Mesendoderm (in vitro differentiated cells): ENCODE measurements around the gene ZNF530.
A peak's percentile ranks its signal among the peaks of the same experiment; 100 is the strongest.

ENCODE experiments used
- DNase-seq: peaks from one replicate; pipeline ENCODE4 v3.0.0; 2013
- H2AK5ac ChIP-seq: 2 replicates; pipeline ENCODE4 v1.6.1; 2013; ENCODE audit warnings: low read length, inconsistent platforms
- H2BK120ac ChIP-seq: 2 replicates; pipeline ENCODE4 v1.6.1; 2013; ENCODE audit warnings: low read depth, mild to moderate bottlenecking, low read length, moderate library complexity, mixed read lengths
- H2BK15ac ChIP-seq: replicated peaks from 2 replicates; pipeline ENCODE4 v1.6.1; 2013; ENCODE audit warnings: low read depth, mild to moderate bottlenecking, moderate library complexity
- H2BK5ac ChIP-seq: 2 replicates; pipeline ENCODE4 v1.6.1; 2013; ENCODE audit warnings: low read length, inconsistent platforms
- H3K18ac ChIP-seq: 2 replicates; pipeline ENCODE4 v1.6.1; 2013; ENCODE audit warnings: mild to moderate bottlenecking, low read length, mixed read lengths
- H3K23ac ChIP-seq: one replicate; pipeline ENCODE4 v1.6.1; 2013; ENCODE audit warnings: low read length
- H3K27ac ChIP-seq: 2 replicates; pipeline ENCODE4 v1.5.1; 2013; ENCODE audit warnings: low read depth, mild to moderate bottlenecking, inconsistent platforms, low read length, moderate library complexity
- H3K27me3 ChIP-seq: 2 replicates; pipeline ENCODE4 v1.6.1; 2013; ENCODE audit warnings: low read length, control low read depth, mild to moderate bottlenecking, inconsistent platforms; ENCODE audit not compliant: insufficient read depth, poor library complexity
- H3K36me3 ChIP-seq: 2 replicates; pipeline ENCODE4 v1.6.1; 2013; ENCODE audit warnings: low read length, inconsistent platforms; ENCODE audit not compliant: control insufficient read depth, insufficient read depth
- H3K4ac ChIP-seq: one replicate; pipeline ENCODE4 v1.6.1; 2013; ENCODE audit warnings: low read depth, mild to moderate bottlenecking, low read length, moderate library complexity
- H3K4me1 ChIP-seq: 2 replicates; pipeline ENCODE4 v1.6.1; 2013; ENCODE audit warnings: low read depth, low read length, inconsistent platforms; ENCODE audit not compliant: control insufficient read depth
- H3K4me2 ChIP-seq: 2 replicates; pipeline ENCODE4 v1.6.1; 2013; ENCODE audit warnings: low read length
- H3K4me3 ChIP-seq: 2 replicates; pipeline ENCODE4 v1.5.1; 2013; ENCODE audit warnings: mild to moderate bottlenecking, low read length
- H3K56ac ChIP-seq: one replicate; pipeline ENCODE4 v1.6.1; 2013; ENCODE audit warnings: low read length
- H3K79me1 ChIP-seq: 2 replicates; pipeline ENCODE4 v1.6.1; 2013; ENCODE audit warnings: low read length, inconsistent platforms
- H3K79me2 ChIP-seq: 2 replicates; pipeline ENCODE4 v1.6.1; 2013; ENCODE audit warnings: mild to moderate bottlenecking, low read length; ENCODE audit not compliant: control insufficient read depth, insufficient read depth
- H3K9ac ChIP-seq: 2 replicates; pipeline ENCODE4 v1.6.1; 2013; ENCODE audit warnings: low read length, inconsistent platforms
- H4K5ac ChIP-seq: one replicate; pipeline ENCODE4 v1.6.1; 2013; ENCODE audit warnings: low read length
- H4K8ac ChIP-seq: one replicate; pipeline ENCODE4 v1.6.1; 2013; ENCODE audit warnings: low read depth, mild to moderate bottlenecking, control low read depth, low read length, moderate library complexity
- WGBS: extraction: QIAGEN DNeasy Blood & Tissue Kit; methylation state at CpG from one replicate; pipeline ENCODE4 v1.1.7; 2013; ENCODE audit warnings: low lambda C conversion rate, missing lambda C conversion rate; ENCODE audit not compliant: insufficient coverage; ENCODE audit errors: extremely low coverage; 5-methylcytosine and 5-hydroxymethylcytosine counted together

ZNF530 gene

DNA sequence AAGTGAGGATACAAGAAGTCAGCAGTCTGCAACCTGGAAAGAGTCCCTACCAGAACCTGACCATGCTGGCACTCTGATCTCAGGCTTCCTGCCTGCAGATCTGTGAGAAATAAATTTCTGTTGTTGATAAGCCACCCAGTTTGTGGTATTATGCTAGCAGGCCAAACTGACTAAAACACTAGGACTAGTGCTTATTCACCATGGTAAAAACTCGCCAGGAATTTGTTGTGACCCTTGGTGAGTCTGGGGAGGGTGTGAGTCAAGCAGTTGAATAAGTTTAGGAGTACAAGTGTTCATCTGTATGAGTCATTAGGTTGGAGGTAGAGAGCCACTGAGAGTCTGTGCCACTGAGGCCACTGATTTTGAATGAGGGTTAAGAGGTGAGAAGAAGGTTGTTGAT lies 12.2 kb upstream of the ZNF530 start:
- H3K4me1 ChIP-seq = no peaks in the 10 kb centered on the region
- no peak overlapping the region for H2BK15ac ChIP-seq
- H3K4me3 ChIP-seq = no peak overlapping the region
- no peak overlapping the region for H3K4me2 ChIP-seq
- no peak for DNase-seq
- H3K23ac ChIP-seq = no peak overlapping the region
- no peak overlapping the region for H3K18ac ChIP-seq
- H3K9ac ChIP-seq = no peak overlapping the region
- H4K5ac ChIP-seq = no peak overlapping the region
- peaks cover 26% of the 10 kb centered on the region for H3K79me1 ChIP-seq
- WGBS = no CpG with 5 or more reads among the region's 1 CpG
- H3K4ac ChIP-seq = no peak overlapping the region
- no peak overlapping the region for H4K8ac ChIP-seq
- H2AK5ac ChIP-seq = no peak overlapping the region
- H2BK5ac ChIP-seq = no peak overlapping the region
- no peaks in the 10 kb centered on the region for H3K27me3 ChIP-seq
- H3K79me2 ChIP-seq = peaks cover 15% of the 10 kb centered on the region
- no peak overlapping the region for H2BK120ac ChIP-seq
- H3K56ac ChIP-seq = no peak overlapping the region
- peaks cover 18% of the 10 kb centered on the region for H3K36me3 ChIP-seq
- H3K27ac ChIP-seq = no peak overlapping the region

DNA sequence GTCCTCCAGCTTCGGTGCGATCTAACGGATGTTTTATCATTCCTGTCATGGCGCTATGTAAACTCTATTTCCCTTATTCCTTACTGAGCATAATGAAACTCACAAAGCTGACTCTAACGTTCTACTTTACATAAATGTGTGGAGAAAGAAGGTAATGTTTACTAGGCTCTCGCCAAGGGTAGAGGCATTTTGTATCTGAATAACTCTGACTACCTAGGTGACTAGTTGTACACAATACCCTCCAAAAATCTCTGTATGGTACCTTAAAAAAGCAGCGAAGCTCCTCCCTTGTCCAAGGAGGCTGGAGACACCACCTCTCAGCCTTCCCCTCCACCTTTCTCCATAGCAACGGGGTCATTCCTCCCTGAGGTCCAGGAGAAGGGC lies 316 bp upstream of the ZNF530 start:
- no peaks in the 10 kb centered on the region for H3K36me3 ChIP-seq
- no peak overlapping the region for H3K9ac ChIP-seq
- H2BK120ac ChIP-seq = no peak overlapping the region
- no peak overlapping the region for H3K27ac ChIP-seq
- no peak overlapping the region for H3K56ac ChIP-seq
- no CpG with 5 or more reads among the region's 8 CpGs for WGBS
- no peak overlapping the region for H3K23ac ChIP-seq
- peaks cover 10% of the 10 kb centered on the region for H3K79me1 ChIP-seq
- H2BK15ac ChIP-seq = no peak overlapping the region
- no peak overlapping the region for H2AK5ac ChIP-seq
- H4K5ac ChIP-seq = no peak overlapping the region
- H3K79me2 ChIP-seq = no peaks in the 10 kb centered on the region
- H3K27me3 ChIP-seq = no peaks in the 10 kb centered on the region
- peaks cover 2% of the 10 kb centered on the region for H3K4me1 ChIP-seq
- H3K4ac ChIP-seq = no peak overlapping the region
- no peak overlapping the region for H2BK5ac ChIP-seq
- no peak overlapping the region for H4K8ac ChIP-seq
- DNase-seq = no peak
- no peak overlapping the region for H3K4me3 ChIP-seq
- no peak overlapping the region for H3K4me2 ChIP-seq
- no peak overlapping the region for H3K18ac ChIP-seq

DNA sequence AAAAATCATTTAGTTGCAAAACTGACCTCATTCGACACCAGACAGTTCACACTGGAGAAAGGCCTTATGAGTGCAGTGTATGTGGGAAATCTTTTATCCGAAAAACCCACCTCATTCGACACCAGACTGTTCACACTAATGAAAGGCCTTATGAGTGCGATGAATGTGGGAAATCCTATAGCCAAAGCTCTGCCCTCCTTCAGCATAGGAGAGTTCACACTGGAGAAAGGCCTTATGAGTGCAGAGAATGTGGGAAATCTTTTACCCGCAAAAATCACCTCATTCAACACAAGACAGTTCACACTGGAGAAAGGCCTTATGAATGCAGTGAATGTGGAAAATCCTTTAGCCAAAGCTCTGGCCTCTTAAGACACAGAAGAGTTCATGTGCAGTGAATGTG lies 7.2 kb downstream of the ZNF530 start:
- Histone ChIP-seq H3K4me3 (no peak overlapping the region), H3K18ac (no peak overlapping the region), H3K4ac (no peak overlapping the region), H3K27me3 (no peaks in the 10 kb centered on the region), H3K79me2 (no peaks in the 10 kb centered on the region), H3K4me1 (no peaks in the 10 kb centered on the region), H3K79me1 (peaks cover 3% of the 10 kb centered on the region), H3K56ac (no peak overlapping the region), H3K9ac (no peak overlapping the region), H3K23ac (no peak overlapping the region), H4K8ac (no peak overlapping the region), H2BK15ac (no peak overlapping the region), H2BK5ac (no peak overlapping the region), H3K4me2 (no peak overlapping the region), H2BK120ac (no peak overlapping the region), H4K5ac (no peak overlapping the region), H2AK5ac (no peak overlapping the region), H3K36me3 (peaks cover 7% of the 10 kb centered on the region), H3K27ac (no peak overlapping the region)
- DNase-seq = no peak
- no CpG with 5 or more reads among the region's 5 CpGs for WGBS

DNA sequence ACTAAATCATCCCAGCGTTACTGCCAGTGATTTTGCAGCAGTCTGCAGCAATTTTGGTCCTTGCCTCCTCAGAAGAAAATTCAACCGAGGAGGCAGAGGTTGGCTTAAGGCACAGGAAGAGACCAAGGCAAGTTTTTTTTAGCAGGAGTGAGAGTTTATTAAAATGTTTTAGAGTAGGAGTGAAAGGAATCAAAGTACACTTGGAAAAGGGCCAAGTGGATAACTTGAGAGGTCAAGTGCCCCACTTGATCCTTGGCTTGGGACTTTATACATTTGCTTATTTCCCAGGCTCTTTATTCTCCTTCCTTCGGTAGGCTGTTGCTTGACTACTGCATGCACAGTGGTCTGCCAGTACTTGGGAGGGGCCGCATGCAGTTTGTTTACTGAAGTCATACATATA lies 11.4 kb downstream of the ZNF530 start:
- no peak overlapping the region for H3K4me2 ChIP-seq
- H3K4ac ChIP-seq = no peak overlapping the region
- H3K36me3 ChIP-seq = peaks cover 11% of the 10 kb centered on the region
- no peak overlapping the region for H3K27ac ChIP-seq
- H4K8ac ChIP-seq = no peak overlapping the region
- H3K9ac ChIP-seq = no peak overlapping the region
- no peak overlapping the region for H3K56ac ChIP-seq
- H4K5ac ChIP-seq = no peak overlapping the region
- no peak overlapping the region for H3K4me3 ChIP-seq
- H3K79me1 ChIP-seq = peaks cover 14% of the 10 kb centered on the region
- H2BK15ac ChIP-seq = no peak overlapping the region
- H3K23ac ChIP-seq = no peak overlapping the region
- H2BK120ac ChIP-seq = no peak overlapping the region
- peaks cover 20% of the 10 kb centered on the region for H3K79me2 ChIP-seq
- no peaks in the 10 kb centered on the region for H3K27me3 ChIP-seq
- H2AK5ac ChIP-seq = no peak overlapping the region
- H3K4me1 ChIP-seq = peaks cover 2% of the 10 kb centered on the region
- no peak overlapping the region for H3K18ac ChIP-seq
- no CpG with 5 or more reads among the region's 4 CpGs for WGBS
- DNase-seq = no peak
- no peak overlapping the region for H2BK5ac ChIP-seq

DNA sequence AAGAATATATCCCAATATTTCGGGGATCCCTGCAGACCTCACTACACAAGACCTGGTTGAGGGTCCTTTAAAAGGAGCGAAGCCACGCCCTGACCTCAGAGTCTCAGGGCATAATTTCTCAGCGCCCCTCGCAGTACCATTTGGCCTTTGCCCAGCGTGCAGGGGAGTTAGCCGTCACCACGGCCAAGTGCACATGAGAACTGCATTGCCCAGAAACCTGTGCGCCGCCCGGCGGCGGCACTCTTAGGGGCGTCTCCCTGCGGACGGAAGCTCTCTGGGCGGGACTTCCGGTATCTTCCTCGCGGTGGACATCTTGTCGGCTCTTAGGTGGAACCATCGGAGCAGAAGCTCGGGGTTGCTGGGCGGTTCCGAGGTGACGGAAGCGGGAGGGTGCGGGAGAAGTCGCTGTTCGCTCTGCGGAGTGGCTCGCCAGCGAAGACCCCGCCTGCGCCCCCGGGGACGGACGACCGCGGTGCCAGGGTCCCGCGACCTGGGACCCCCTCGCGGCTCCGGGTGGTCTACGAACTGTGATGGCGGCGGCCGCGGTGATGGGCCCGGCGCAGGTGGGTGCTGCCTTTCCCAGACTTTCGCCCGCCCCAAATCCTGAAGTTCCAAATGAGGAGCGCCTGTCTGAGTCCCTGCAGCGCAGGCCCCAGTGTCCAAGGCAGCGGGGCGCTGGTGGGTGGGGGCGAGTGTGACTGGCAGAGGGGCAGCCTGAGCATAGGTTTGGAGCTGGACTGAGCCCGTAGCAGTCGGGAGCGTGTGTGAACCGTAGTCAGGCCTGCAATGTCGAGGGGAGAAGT lies 14.5 kb downstream of the ZNF530 start, which contains the start of gene ZNF134:
Gene ZNF134 (plus strand): TSS at position 302 of the 803 bp plus-strand sequence. CDS start 5,227 bp downstream, outside the sequence.
- peak within 1 kb of the TSS; percentile 73 for H3K4ac ChIP-seq
- H3K27ac ChIP-seq = no peak within 1 kb of the TSS
- peak within 1 kb of the TSS; percentile 98 for H3K56ac ChIP-seq
- H2AK5ac ChIP-seq = peak within 1 kb of the TSS; percentile 77
- no peaks in the 10 kb centered on the region for H3K27me3 ChIP-seq
- peak within 1 kb of the TSS; percentile 95 for H3K4me3 ChIP-seq
- H3K36me3 ChIP-seq = peaks cover 24% of the 10 kb centered on the region
- peak within 1 kb of the TSS; percentile 94 for H3K9ac ChIP-seq
- H3K23ac ChIP-seq = peak within 1 kb of the TSS; percentile 92
- H4K5ac ChIP-seq = no peak within 1 kb of the TSS
- H3K79me2 ChIP-seq = peaks cover 49% of the 10 kb centered on the region
- H3K79me1 ChIP-seq = peaks cover 38% of the 10 kb centered on the region
- whole genome bisulfite sequencing = no CpG with 5 or more reads among the region's 64 CpGs
- peaks cover 2% of the 10 kb centered on the region for H3K4me1 ChIP-seq
- H2BK120ac ChIP-seq = no peak within 1 kb of the TSS
- H3K18ac ChIP-seq = peak within 1 kb of the TSS; percentile 78
- DNase-seq = peak; percentile 96
- H3K4me2 ChIP-seq = peak within 1 kb of the TSS; percentile 80
- H2BK15ac ChIP-seq = no peak within 1 kb of the TSS
- peak within 1 kb of the TSS; percentile 95 for H4K8ac ChIP-seq
- H2BK5ac ChIP-seq = peak within 1 kb of the TSS; percentile 55
